Stomach (tissue), 9 donors: Measurements from ENCODE around the gene CORO1C. TPM values are rescaled to one million over a fixed set of nuclear protein-coding genes. Genes with fewer than 3 reads are reported as not detected.

Experiments
- DNase-seq, 2 donors: peaks; one replicate each; pipeline versions ENCODE4 v3.0.0 to v3.0.0-alpha.2; 2013 to 2019
- H3K27ac ChIP-seq, 5 donors: fragments of 200-600 bp in 4 of 5; sonication (generic) in 4 of 5; one replicate each; pipeline ENCODE4 v1.5.1; 2013 to 2019; ENCODE audit warnings: mild to moderate bottlenecking in 1 of 5, moderate library complexity in 1 of 5
- H3K27me3 ChIP-seq, 3 donors: fragments of 200-600 bp; sonication (generic); one replicate each; pipeline ENCODE4 v1.5.1; 2017 to 2019; ENCODE audit warnings: mixed run types in 1 of 3
- H3K36me3 ChIP-seq, 4 donors: fragments of 200-600 bp; sonication (generic); 1 replicate in 3 of 4; 2 replicates in 1 of 4; pipeline ENCODE4 v1.5.1; 2016 to 2019
- H3K4me1 ChIP-seq, 4 donors: fragments of 200-600 bp; sonication (generic); one replicate each; pipeline ENCODE4 v1.5.1; 2016 to 2019
- H3K4me3 ChIP-seq, 4 donors: fragments of 200-600 bp; sonication (generic) in 3 of 4; one replicate each; pipeline ENCODE4 v1.5.1; 2016 to 2019; ENCODE audit warnings: mild to moderate bottlenecking in 1 of 4
- H3K9me3 ChIP-seq, 4 donors: fragments of 200-600 bp; sonication (generic); one replicate each; pipeline ENCODE4 v1.5.1; 2016 to 2019
- EP300 ChIP-seq: sonication (generic); formaldehyde crosslinking; IDR thresholded peaks from one replicate; pipeline ENCODE4 v1.6.1; 2017; ENCODE audit warnings: antibody characterized with exemption
- POLR2A ChIP-seq, 4 donors: fragments of 450-650 bp; IDR thresholded peaks; one replicate each; pipeline ENCODE4 v1.6.1; 2016; ENCODE audit warnings: antibody characterized with exemption in 4 of 4, control low read depth in 2 of 4, mild to moderate bottlenecking in 1 of 4, moderate library complexity in 1 of 4
- POLR2AphosphoS5 ChIP-seq, 3 donors: sonication (generic); formaldehyde crosslinking; IDR thresholded peaks; one replicate each; pipeline ENCODE4 v1.6.1; 2016; ENCODE audit warnings: antibody characterized with exemption in 3 of 3
- WGBS, 5 donors: extraction: QIAGEN DNeasy Blood & Tissue Kit in 3 of 5; methylation state at CpG; one replicate each; pipeline versions ENCODE4 v1.1.5 to v1.1.7; 2013 to 2018; 5-methylcytosine and 5-hydroxymethylcytosine counted together
- intact Hi-C: fragments of 100-400 bp; cut with DNase I; formaldehyde crosslinking; loops from one replicate; pipeline ENCODE4 v1.15.1; 2023; ENCODE audit warnings: low total_unique reads
- polyA plus RNA-seq, 3 donors: library from polyadenylated mRNA; stranded (reverse); fragments of 200-250 nt; gene quantifications; one replicate each; pipeline ENCODE4 v1.2.3, GENCODE V29; 2013
- total RNA-seq, 5 donors: library from RNA; depleted of rRNA; stranded (reverse); fragments of >200 nt; gene quantifications; one replicate each; pipeline versions ENCODE4 v1.1.0 to v1.2.3, GENCODE V29; 2014 to 2016
- TF ChIP-seq, protein P1 (sequence below), 7 experiments: fragments of 450-650 bp in 4 of 7; fragments of 200-600 bp in 3 of 7; sonication (generic) in 3 of 7; IDR thresholded peaks; one replicate each; pipeline ENCODE4 v1.5.1; 2016 to 2019; ENCODE audit warnings: antibody characterized with exemption in 7 of 7, control low read depth in 2 of 7, mild to moderate bottlenecking in 1 of 7
- donor health status: healthy with polysubstance abuse.
- donor health status: Bipolar disorder and iron deficiency.
- donor health status: healthy.

CORO1C gene
- total and polyA plus RNA-seq, 8 donors = 27.4 to 392 (median 143) TPM

DNA sequence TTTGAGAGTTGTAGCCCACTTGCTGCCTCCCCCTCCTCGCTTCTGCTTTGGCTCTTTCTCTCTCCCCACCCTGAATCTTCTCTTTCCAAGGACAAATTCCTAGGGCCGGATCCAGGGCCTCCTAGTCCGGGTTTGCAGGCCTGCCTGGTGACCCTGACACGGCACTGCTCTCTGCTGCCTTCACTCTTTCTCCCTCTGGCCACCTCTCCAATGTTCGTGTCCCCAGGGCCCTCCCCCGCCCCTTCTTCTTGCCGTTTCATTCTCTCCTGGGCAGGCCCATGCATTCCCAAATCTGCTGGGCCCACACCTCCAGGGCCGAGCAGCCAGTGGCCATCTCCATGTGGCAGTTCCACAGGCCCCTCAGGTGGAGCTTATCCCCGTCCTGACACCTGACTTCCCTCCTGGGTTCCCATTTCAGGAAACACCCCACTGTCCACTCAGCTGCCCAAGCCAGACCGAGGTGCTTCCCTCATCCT lies 34.0 kb upstream of the CORO1C start:
- H3K9me3 ChIP-seq = no peaks in the 10 kb centered on the region
- intact Hi-C loops = no loop called here
- H3K36me3 ChIP-seq = no peaks in the 10 kb centered on the region
- peaks cover 7 to 19% (median 11%) of the 10 kb centered on the region in 4 donors for H3K4me1 ChIP-seq
- no peak overlapping the region for H3K27ac ChIP-seq
- H3K4me3 ChIP-seq = no peak overlapping the region
- TF ChIP-seq EP300 (no peak), POLR2AphosphoS5 (IDR thresholded peaks at IDR 0.05) (no peak), POLR2A (IDR thresholded peaks at IDR 0.05) (no peak)
- TF ChIP-seq, protein P1, sequence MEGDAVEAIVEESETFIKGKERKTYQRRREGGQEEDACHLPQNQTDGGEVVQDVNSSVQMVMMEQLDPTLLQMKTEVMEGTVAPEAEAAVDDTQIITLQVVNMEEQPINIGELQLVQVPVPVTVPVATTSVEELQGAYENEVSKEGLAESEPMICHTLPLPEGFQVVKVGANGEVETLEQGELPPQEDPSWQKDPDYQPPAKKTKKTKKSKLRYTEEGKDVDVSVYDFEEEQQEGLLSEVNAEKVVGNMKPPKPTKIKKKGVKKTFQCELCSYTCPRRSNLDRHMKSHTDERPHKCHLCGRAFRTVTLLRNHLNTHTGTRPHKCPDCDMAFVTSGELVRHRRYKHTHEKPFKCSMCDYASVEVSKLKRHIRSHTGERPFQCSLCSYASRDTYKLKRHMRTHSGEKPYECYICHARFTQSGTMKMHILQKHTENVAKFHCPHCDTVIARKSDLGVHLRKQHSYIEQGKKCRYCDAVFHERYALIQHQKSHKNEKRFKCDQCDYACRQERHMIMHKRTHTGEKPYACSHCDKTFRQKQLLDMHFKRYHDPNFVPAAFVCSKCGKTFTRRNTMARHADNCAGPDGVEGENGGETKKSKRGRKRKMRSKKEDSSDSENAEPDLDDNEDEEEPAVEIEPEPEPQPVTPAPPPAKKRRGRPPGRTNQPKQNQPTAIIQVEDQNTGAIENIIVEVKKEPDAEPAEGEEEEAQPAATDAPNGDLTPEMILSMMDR (IDR thresholded peaks at IDR 0.05) = no peak
- WGBS, 5 donors = 72 to 81% (median 75%) methylated on average over 10 of the region's 10 CpGs
- no peak for DNase-seq
- H3K27me3 ChIP-seq = no peaks in the 10 kb centered on the region

DNA sequence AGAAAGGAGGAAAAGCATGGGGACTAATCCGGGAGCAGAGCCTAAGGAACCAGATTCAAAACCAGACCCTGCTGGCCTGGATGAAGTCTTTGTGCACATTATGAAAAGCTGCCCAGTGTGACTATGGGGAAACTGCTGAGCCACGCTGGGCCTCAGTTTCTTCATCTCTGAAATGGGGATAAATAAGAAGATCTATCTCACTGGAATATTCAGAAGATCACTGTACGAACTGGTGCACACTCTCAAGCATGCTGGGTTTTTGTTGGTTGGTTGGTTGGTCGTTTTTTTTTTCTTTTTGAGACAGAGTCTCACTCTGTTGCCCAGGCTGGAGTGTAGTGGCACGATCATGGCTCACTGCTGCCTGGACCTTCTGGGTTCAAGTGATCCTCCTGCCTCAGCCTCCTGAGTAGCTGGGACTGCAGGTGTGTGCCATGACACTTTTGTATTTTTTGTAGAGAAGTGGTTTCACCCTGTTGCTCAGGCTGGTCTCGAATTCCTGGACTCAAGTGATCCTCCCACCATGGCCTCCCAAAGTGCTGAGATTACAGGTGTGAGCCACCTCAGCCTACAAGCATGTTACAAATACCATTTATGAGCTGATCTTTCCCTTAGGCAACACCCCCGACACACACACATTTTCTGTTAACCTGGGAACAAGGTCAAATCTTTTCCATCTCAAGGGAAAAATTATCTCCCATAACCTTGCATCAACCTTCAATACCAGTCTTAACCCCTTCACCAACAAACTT lies 33.4 kb upstream of the CORO1C start:
- intact Hi-C loops = no loop called here
- DNase-seq = no peak
- WGBS, 5 donors = 84 to 90% (median 88%) methylated on average over 7 of the region's 7 CpGs
- no peak for TF ChIP-seq POLR2A (IDR thresholded peaks at IDR 0.05)
- no peak for TF ChIP-seq POLR2AphosphoS5 (IDR thresholded peaks at IDR 0.05)
- TF ChIP-seq EP300 = no peak
- TF ChIP-seq, protein P1 (IDR thresholded peaks at IDR 0.05) = no peak
- no peaks in the 10 kb centered on the region for H3K36me3 ChIP-seq
- no peak overlapping the region for H3K4me3 ChIP-seq
- H3K4me1 ChIP-seq = peaks cover 7 to 13% (median 11%) of the 10 kb centered on the region in 4 donors
- H3K27me3 ChIP-seq = no peaks in the 10 kb centered on the region
- no peaks in the 10 kb centered on the region for H3K9me3 ChIP-seq
- H3K27ac ChIP-seq = no peak overlapping the region

DNA sequence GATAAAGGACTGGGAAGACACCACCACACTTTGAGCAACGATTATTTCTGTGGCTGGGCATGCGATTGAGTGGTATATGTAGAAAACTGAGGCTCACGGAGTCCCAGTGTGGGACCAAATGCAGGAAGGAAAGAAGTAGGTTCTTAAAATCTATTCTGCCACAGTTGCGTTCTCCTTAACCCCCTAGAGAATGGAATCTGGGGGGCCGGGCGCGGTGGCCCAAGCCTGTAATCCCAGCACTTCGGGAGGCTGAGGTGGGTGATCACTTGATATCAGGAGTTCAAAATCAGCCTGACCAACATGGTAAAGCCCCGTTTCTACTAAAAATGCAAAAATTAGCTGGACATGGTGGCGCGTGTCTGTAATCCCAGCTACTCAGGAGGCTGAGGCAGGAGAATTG lies 29.9 kb upstream of the CORO1C start:
- no peak for TF ChIP-seq POLR2AphosphoS5 (IDR thresholded peaks at IDR 0.05)
- TF ChIP-seq, protein P1 (IDR thresholded peaks at IDR 0.05) = no peak
- no peak for TF ChIP-seq EP300
- no peak for TF ChIP-seq POLR2A (IDR thresholded peaks at IDR 0.05)
- intact Hi-C loops = no loop called here

DNA sequence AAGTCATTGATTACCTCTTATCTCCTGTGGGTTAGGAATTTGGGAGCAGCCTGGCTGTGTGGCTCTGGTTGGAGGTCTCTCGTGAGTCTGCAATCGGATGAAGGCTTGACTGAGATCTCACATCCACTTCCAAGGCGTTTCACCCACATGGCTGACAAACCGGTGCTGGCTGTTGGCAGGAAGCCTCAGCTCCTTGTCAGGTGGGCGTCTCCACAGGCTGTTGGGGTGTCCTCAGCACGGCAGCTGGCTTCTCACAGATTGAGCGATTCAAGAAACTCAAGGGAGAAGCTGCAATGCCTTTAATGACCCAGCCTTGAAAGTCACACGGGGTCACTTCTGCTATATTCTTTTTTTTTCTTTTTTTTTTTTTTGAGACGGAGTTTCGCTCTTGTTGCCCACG lies 28.6 kb upstream of the CORO1C start:
- intact Hi-C loops = no loop called here
- H3K4me3 ChIP-seq = no peak overlapping the region
- no peak for DNase-seq
- no peaks in the 10 kb centered on the region for H3K4me1 ChIP-seq
- TF ChIP-seq EP300 (no peak), POLR2AphosphoS5 (IDR thresholded peaks at IDR 0.05) (no peak), POLR2A (IDR thresholded peaks at IDR 0.05) (no peak)
- TF ChIP-seq, protein P1 (IDR thresholded peaks at IDR 0.05) = no peak
- no peaks in the 10 kb centered on the region for H3K9me3 ChIP-seq
- H3K27me3 ChIP-seq = no peaks in the 10 kb centered on the region
- WGBS, 5 donors = 74 to 83% (median 80%) methylated on average over 10 to 11 of the region's 11 CpGs
- H3K36me3 ChIP-seq = no peaks in the 10 kb centered on the region
- H3K27ac ChIP-seq = no peak overlapping the region

More for the DNA sequence above, 29.9 kb upstream of the CORO1C start:
- H3K4me1 ChIP-seq = no peaks in the 10 kb centered on the region
- H3K4me3 ChIP-seq = no peak overlapping the region
- WGBS, 5 donors = 92 to 97% (median 96%) methylated on average over 11 of the region's 11 CpGs
- no peak for DNase-seq
- no peaks in the 10 kb centered on the region for H3K9me3 ChIP-seq
- no peak overlapping the region for H3K27ac ChIP-seq
- H3K27me3 ChIP-seq = no peaks in the 10 kb centered on the region
- no peaks in the 10 kb centered on the region for H3K36me3 ChIP-seq
